Fibroblast of mammary gland (primary cell): ENCODE measurements around the gene UMODL1.

ENCODE experiments used
- DNase-seq: peaks from one replicate; pipeline ENCODE4 v3.0.0-alpha.2; 2010; ENCODE audit warnings: low read depth
- H3K4me3 ChIP-seq: 2 replicates; pipeline ENCODE4 v1.5.1; 2011; ENCODE audit warnings: low read depth, mild to moderate bottlenecking, low read length, moderate library complexity; ENCODE audit not compliant: control insufficient read depth
- CTCF ChIP-seq: conservative IDR thresholded peaks from 2 replicates; pipeline ENCODE4 v1.5.1; 2011; ENCODE audit warnings: low read depth, low read length, inconsistent platforms; ENCODE audit not compliant: control insufficient read depth, insufficient read depth

The UMODL1 gene

GRCh38 chr21:42038826-42039425 lies 32.2 kb upstream of the UMODL1 start:
- peak; percentile 88 for DNase-seq
- H3K4me3 ChIP-seq: no peak overlapping the region
- TF ChIP-seq CTCF: no peak

GRCh38 chr21:42039470-42039901 lies 31.6 kb upstream of the UMODL1 start:
- DNase-seq: peak; percentile 90
- no peak overlapping the region for H3K4me3 ChIP-seq
- no peak for TF ChIP-seq CTCF

- DNase-seq: peak; percentile 91
- no peak for TF ChIP-seq CTCF
- H3K4me3 ChIP-seq: no peak overlapping the region
These were observed 31.2 kb upstream of the UMODL1 start for GRCh38 chr21:42039911-42040351.

GRCh38 chr21:42040411-42041180 lies 30.5 kb upstream of the UMODL1 start:
- no peak overlapping the region for H3K4me3 ChIP-seq
- no peak for TF ChIP-seq CTCF
- DNase-seq: peak; percentile 100

- H3K4me3 ChIP-seq: no peak overlapping the region
- DNase-seq: no peak
- TF ChIP-seq CTCF: no peak
These were observed 29.9 kb upstream of the UMODL1 start for GRCh38 chr21:42041246-42041645.

- DNase-seq: no peak
- no peak overlapping the region for H3K4me3 ChIP-seq
- no peak for TF ChIP-seq CTCF
These were observed 29.4 kb upstream of the UMODL1 start for GRCh38 chr21:42041711-42042110.
